Heart left ventricle (tissue), 16 donors: Measurements from ENCODE around the gene IFIH1. TPM values are rescaled to one million over a fixed set of nuclear protein-coding genes. Genes with fewer than 3 reads are reported as not detected.

Experiments
- ATAC-seq, 4 donors: fragments of 200-7000 bp; cut with Tn5 transposase; one replicate each; pipeline ENCODE4 v1.9.1; 2020 to 2022; ENCODE audit warnings: moderate library complexity in 4 of 4, mild to moderate bottlenecking in 3 of 4, moderate number of reproducible peaks in 1 of 4
- DNase-seq, 5 donors: peaks; one replicate each; pipeline ENCODE4 v3.0.0-alpha.2; 2020
- H3K27ac ChIP-seq, 12 donors: fragments of 200-600 bp; sonication (generic) in 4 of 12; one replicate each; pipeline versions ENCODE4 v1.5.0 to v1.8.0; 2016 to 2022; ENCODE audit warnings: mild to moderate bottlenecking in 2 of 12
- H3K27me3 ChIP-seq, 9 donors: fragments of 200-600 bp; sonication (generic) in 2 of 9; one replicate each; pipeline versions ENCODE4 v1.5.1 to v1.8.0; 2016 to 2022; ENCODE audit warnings: mild to moderate bottlenecking in 3 of 9
- H3K36me3 ChIP-seq, 9 donors: fragments of 200-600 bp; sonication (generic) in 2 of 9; one replicate each; pipeline versions ENCODE4 v1.5.0 to v1.8.0; 2018 to 2022; ENCODE audit warnings: mild to moderate bottlenecking in 2 of 9
- H3K4me1 ChIP-seq, 12 donors: fragments of 200-600 bp; sonication (generic) in 4 of 12; one replicate each; pipeline versions ENCODE4 v1.5.0 to v1.8.0; 2016 to 2022; ENCODE audit warnings: mild to moderate bottlenecking in 3 of 12
- H3K4me3 ChIP-seq, 12 donors: fragments of 200-600 bp; sonication (generic) in 4 of 12; one replicate each; pipeline versions ENCODE4 v1.5.0 to v1.8.0; 2017 to 2022; ENCODE audit warnings: mild to moderate bottlenecking in 9 of 12, moderate library complexity in 4 of 12
- H3K9me3 ChIP-seq, 12 donors: fragments of 200-600 bp; sonication (generic) in 4 of 12; one replicate each; pipeline versions ENCODE4 v1.5.0 to v1.8.0; 2016 to 2022; ENCODE audit warnings: mild to moderate bottlenecking in 1 of 12
- CTCF ChIP-seq, 12 donors: fragments of 200-600 bp; sonication (generic) in 4 of 12; IDR thresholded peaks; one replicate each; pipeline versions ENCODE4 v1.5.0 to v1.8.0; 2018 to 2022; ENCODE audit warnings: antibody characterized with exemption in 12 of 12, mild to moderate bottlenecking in 5 of 12
- POLR2A ChIP-seq, 2 donors: fragments of 450-650 bp; IDR thresholded peaks; one replicate each; pipeline ENCODE4 v1.6.1; 2017; ENCODE audit warnings: antibody characterized with exemption in 2 of 2, mild to moderate bottlenecking in 2 of 2, moderate library complexity in 2 of 2
- WGBS, 4 donors: extraction: QIAGEN DNeasy Blood & Tissue Kit in 2 of 4; methylation state at CpG; one replicate each; pipeline versions ENCODE4 v1.1.5 to v1.1.7; 2013 to 2018; 5-methylcytosine and 5-hydroxymethylcytosine counted together
- intact Hi-C, 10 donors: fragments of 100-400 bp; cut with DNase I; formaldehyde crosslinking; loops; one replicate each; pipeline versions ENCODE4 v1.11.1 to v1.14.2; 2022
- polyA plus RNA-seq, 2 donors: library from polyadenylated mRNA; stranded (reverse); fragments of 200-250 nt; gene quantifications; one replicate each; pipeline ENCODE4 v1.2.3, GENCODE V29; 2013
- total RNA-seq, 9 donors: library from RNA; depleted of rRNA in 2 of 9; stranded (reverse); fragments of >200 nt in 2 of 9; fragmentation: NEBNext Ultra II Directional in 3 of 9; extraction: Animal tissue kit (Norgen Biotek cat#: 25700) in 3 of 9; gene quantifications; one replicate each; pipeline versions ENCODE4 v1.1.0 to v1.2.4, GENCODE V29; 2016 to 2023
- donor health status: ischemic (EF 13 %, LVEDD 7.1; RV severe dilation, severe dysfunction).
- donor health status: healthy with polysubstance abuse.
- donor health status: DM: no; HTN: yes; CAD: no.
- donor health status: DM: no; HTN: no; CAD: no.
- donor health status: ischemic (EF 25% LVEDD 6.9; RV normal size, moderate dysfunction).
- donor health status: ischemic (EF 25% LVEDD 5.7; RV mildly dilated, moderate dysfunction).
- donor health status: healthy.
- donor health status: DM: yes; HTN: yes; CAD: no.
- donor health status: ischemic (EF 35%, LVEDD 5.7; RV mildly dilated, moderate dysfunction).
- donor health status: nonischemic (EF 11% LVEDD 7.7; RV severe dilation, severe dysfunction).
- donor health status: DM: yes; HTN: yes; CAD: no.
- donor health status: PGD.
- donor health status: ischemic (EF 29% LVEDD 5.4; RV normal size, mild dysfunction).
- donor health status: nonischemic (EF 23%, LVEDD 6.1; RV moderate dilation, normal function).

IFIH1 gene
- total and polyA plus RNA-seq, 11 donors: 3.4 to 24.2 (median 5.5) TPM

GRCh38 chr2:162261032-162261945, 57.2 kb downstream of the IFIH1 start:
- Histone ChIP-seq H3K4me3 (peak overlapping the region in 1 of 12 donors; percentile 27), H3K4me1 (peaks cover 0 to 47% (median 2%) of the 10 kb centered on the region in 12 donors), H3K36me3 (peaks cover 0 to 11% (median 1%) of the 10 kb centered on the region in 9 donors), H3K9me3 (no peaks in the 10 kb centered on the region), H3K27ac (peak overlapping the region in 11 of 12 donors; percentile 13 to 95 (median 64)), H3K27me3 (no peaks in the 10 kb centered on the region)
- WGBS, 4 donors: 60 to 63% (median 63%) methylated on average over 4 of the region's 4 CpGs
- ATAC-seq (peak; percentile 74 to 96 (median 88)), DNase-seq (peak; percentile 57 to 71 (median 64))
- TF ChIP-seq CTCF (IDR thresholded peaks at IDR 0.05) (no peak), POLR2A (IDR thresholded peaks at IDR 0.05) (no peak)
- intact Hi-C loops: no loop called here

- no peak overlapping the region for H3K4me3 ChIP-seq
- intact Hi-C loops: no loop called here
- peak overlapping the region in 1 of 12 donors; percentile 37 for H3K27ac ChIP-seq
- WGBS, 4 donors: 44 to 63% (median 46%) methylated on average over 2 of the region's 2 CpGs
- H3K4me1 ChIP-seq: peaks cover 0 to 49% (median 2%) of the 10 kb centered on the region in 12 donors
- TF ChIP-seq POLR2A (IDR thresholded peaks at IDR 0.05) (no peak), CTCF (IDR thresholded peaks at IDR 0.05) (no peak)
- no peaks in the 10 kb centered on the region for H3K27me3 ChIP-seq
- DNase-seq (peak in 1 of 5 donors; percentile 25), ATAC-seq (no peak)
- H3K36me3 ChIP-seq: no peaks in the 10 kb centered on the region
- peaks cover 0 to 4% (median 0%) of the 10 kb centered on the region in 12 donors for H3K9me3 ChIP-seq
Measured at GRCh38 chr2:162258686-162259085, 59.8 kb downstream of the IFIH1 start.

GRCh38 chr2:162258169-162258568, 60.3 kb downstream of the IFIH1 start:
- Histone ChIP-seq H3K4me3 (no peak overlapping the region), H3K27me3 (no peaks in the 10 kb centered on the region), H3K27ac (peak overlapping the region in 1 of 12 donors; percentile 37), H3K36me3 (no peaks in the 10 kb centered on the region), H3K9me3 (peaks cover 0 to 4% (median 0%) of the 10 kb centered on the region in 12 donors), H3K4me1 (peaks cover 0 to 49% (median 2%) of the 10 kb centered on the region in 12 donors)
- intact Hi-C loops: no loop called here
- TF ChIP-seq CTCF (IDR thresholded peaks at IDR 0.05) (no peak), POLR2A (IDR thresholded peaks at IDR 0.05) (no peak)
- DNase-seq (no peak), ATAC-seq (no peak)
- 93 to 96% (median 94%) methylated on average over 4 of the region's 4 CpGs for WGBS, 4 donors

- Histone ChIP-seq H3K4me1 (peaks cover 0 to 49% (median 2%) of the 10 kb centered on the region in 12 donors), H3K27me3 (no peaks in the 10 kb centered on the region), H3K36me3 (no peaks in the 10 kb centered on the region), H3K9me3 (peaks cover 0 to 4% (median 0%) of the 10 kb centered on the region in 12 donors), H3K4me3 (no peak overlapping the region), H3K27ac (peak overlapping the region in 1 of 12 donors; percentile 37)
- WGBS, 4 donors: 33 to 49% (median 45%) methylated on average over 1 of the region's 1 CpG
- DNase-seq (no peak), ATAC-seq (no peak)
- intact Hi-C loops: no loop called here
- no peak for TF ChIP-seq POLR2A (IDR thresholded peaks at IDR 0.05)
- no peak for TF ChIP-seq CTCF (IDR thresholded peaks at IDR 0.05)
Measured at GRCh38 chr2:162257425-162257824, 61.1 kb downstream of the IFIH1 start.
